HG03342 (cell line): Measurements from ENCODE around the gene ARHGAP35.
"Not testable (repeated sequence)": the region's sequence is repeated elsewhere in the genome, so short reads cannot be mapped to it uniquely, and the experiment has no call there.

Experiments
- ATAC-seq: cut with Tn5 transposase; IDR thresholded peaks from one replicate; pipeline ENCODE4 v1.9.1; 2021; ENCODE audit warnings: mild to moderate bottlenecking, moderate library complexity; ENCODE audit not compliant: unreplicated experiment

The ARHGAP35 gene

GRCh38 chr19:46868025-46868802 lies 7.4 kb downstream of the ARHGAP35 start:
- no peak for ATAC-seq

- ATAC-seq: not testable (repeated sequence)
Measured at GRCh38 chr19:46871173-46871572, 10.4 kb downstream of the ARHGAP35 start.

GRCh38 chr19:46872967-46873366 lies 12.2 kb downstream of the ARHGAP35 start:
- no peak for ATAC-seq

- ATAC-seq: no peak
Measured at GRCh38 chr19:46875234-46875633, 14.4 kb downstream of the ARHGAP35 start.

- ATAC-seq: no peak
Measured at GRCh38 chr19:46875657-46876056, 14.9 kb downstream of the ARHGAP35 start.

GRCh38 chr19:46878613-46879375 lies 18.0 kb downstream of the ARHGAP35 start:
- no peak for ATAC-seq

GRCh38 chr19:46880431-46880830 lies 19.6 kb downstream of the ARHGAP35 start:
- no peak for ATAC-seq

GRCh38 chr19:46881092-46881491 lies 20.3 kb downstream of the ARHGAP35 start:
- no peak for ATAC-seq

GRCh38 chr19:46882034-46882433 lies 21.2 kb downstream of the ARHGAP35 start:
- ATAC-seq: no peak

- ATAC-seq: not testable (repeated sequence)
Measured at GRCh38 chr19:46882751-46883150, 22.0 kb downstream of the ARHGAP35 start.

- no peak for ATAC-seq
Measured at GRCh38 chr19:46885411-46885810, 24.6 kb downstream of the ARHGAP35 start.

GRCh38 chr19:46886546-46887239 lies 25.9 kb downstream of the ARHGAP35 start:
- ATAC-seq: no peak

GRCh38 chr19:46887240-46887782 lies 26.5 kb downstream of the ARHGAP35 start:
- ATAC-seq: no peak

GRCh38 chr19:46890423-46891170 lies 29.8 kb downstream of the ARHGAP35 start:
- no peak for ATAC-seq

GRCh38 chr19:46892252-46893179 lies 31.7 kb downstream of the ARHGAP35 start:
- ATAC-seq: no peak

- ATAC-seq: no peak
Measured at GRCh38 chr19:46896076-46896794, 35.4 kb downstream of the ARHGAP35 start.

- ATAC-seq: no peak
Measured at GRCh38 chr19:46898731-46899130, 37.9 kb downstream of the ARHGAP35 start.

GRCh38 chr19:46900341-46900740 lies 39.5 kb downstream of the ARHGAP35 start:
- no peak for ATAC-seq
